Endothelial cell of umbilical vein (primary cell): ENCODE data around the gene GEN1. TPM values are rescaled to one million over a fixed set of nuclear protein-coding genes. Genes with fewer than 3 reads are reported as not detected.

Experiments used
- BruUV-seq: library from RNA; stranded (reverse); fragments of 400-500 nt; replicated peaks from 2 replicates; lab custom pipeline; 2021; lab: Mats Ljungman, UMichigan
- CTCF ChIA-PET: fragments of 300-600, 350-600 bp; sonication (Branson Sonifier 250); formaldehyde crosslinking; loops from one replicate; lab custom pipeline; 2021; ENCODE audit warnings: antibody characterized with exemption, inconsistent platforms; lab: Charles Lee
- POLR2A ChIA-PET: fragments of 300-600, 350-600 bp; sonication (Branson Sonifier 250); formaldehyde crosslinking; loops from one replicate; lab custom pipeline; 2021; ENCODE audit warnings: antibody characterized with exemption, inconsistent platforms; lab: Charles Lee
- DNase-seq: peaks from one replicate; pipeline ENCODE4 v3.0.0-alpha.2; 2011; ENCODE audit warnings: low read depth, low spot score
- FAIRE-seq: peaks from 2 replicates; lab custom pipeline; 2011; peaks lifted over from hg19 to GRCh38; lab: Jason Lieb, UNC
- H2AFZ ChIP-seq: 2 replicates; pipeline ENCODE4 v1.6.0; 2012; ENCODE audit warnings: low read depth, low read length, control low read depth, inconsistent platforms
- H3K27ac ChIP-seq: 2 replicates; pipeline ENCODE4 v1.5.1; 2011; ENCODE audit warnings: low read depth, mild to moderate bottlenecking, control low read depth, low read length, moderate library complexity; ENCODE audit not compliant: insufficient read depth
- H3K27me3 ChIP-seq, 2 experiments: 2 replicates each; pipeline versions ENCODE4 v1.6.0 to v1.6.1; 2011; ENCODE audit warnings: low read length in 2 of 2, mixed read lengths in 1 of 2; ENCODE audit not compliant: control insufficient read depth in 2 of 2, insufficient read depth in 2 of 2
- H3K36me3 ChIP-seq, 2 experiments: 2 replicates in 1 of 2; 3 replicates in 1 of 2; pipeline ENCODE4 v1.5.1; 2011; ENCODE audit warnings: low read length in 2 of 2, mild to moderate bottlenecking in 1 of 2, moderate library complexity in 1 of 2; ENCODE audit not compliant: control insufficient read depth in 2 of 2, insufficient read depth in 2 of 2; ENCODE audit errors: extremely low read depth in 1 of 2
- H3K4me1 ChIP-seq: 3 replicates; pipeline ENCODE4 v1.5.1; 2011; ENCODE audit warnings: mild to moderate bottlenecking, low read length; ENCODE audit not compliant: control insufficient read depth, insufficient read depth; ENCODE audit errors: extremely low read depth
- H3K4me2 ChIP-seq: 2 replicates; pipeline ENCODE4 v1.6.1; 2011; ENCODE audit warnings: low read length, control low read depth, mixed read lengths; ENCODE audit not compliant: insufficient read depth
- H3K4me3 ChIP-seq, 3 experiments: fragments of 200-600 bp in 1 of 3; sonication (generic), shearing (Covaris generic) in 1 of 3; replicated peaks in 1 of 3; 2 replicates each; pipeline ENCODE4 v1.5.1; 2011 to 2016; ENCODE audit warnings: control low read depth in 3 of 3, low read length in 3 of 3, mild to moderate bottlenecking in 2 of 3, inconsistent platforms in 1 of 3, low read depth in 1 of 3, moderate library complexity in 1 of 3; ENCODE audit not compliant: insufficient read depth in 1 of 3
- H3K79me2 ChIP-seq: 2 replicates; pipeline ENCODE4 v1.6.0; 2012; ENCODE audit warnings: low read length, inconsistent platforms; ENCODE audit not compliant: control insufficient read depth, insufficient read depth
- H3K9ac ChIP-seq: replicated peaks from 2 replicates; pipeline ENCODE3; 2011; ENCODE audit warnings: low read length, control low read depth; ENCODE audit not compliant: insufficient read depth; ENCODE audit errors: extremely low read depth
- H3K9me1 ChIP-seq: replicated peaks from 3 replicates; pipeline ENCODE4 v1.6.0; 2011; ENCODE audit warnings: mild to moderate bottlenecking, low read length; ENCODE audit not compliant: control insufficient read depth, insufficient read depth; ENCODE audit errors: extremely low read depth
- H3K9me3 ChIP-seq: replicated peaks from 2 replicates; pipeline ENCODE4 v1.5.1; 2012; ENCODE audit warnings: low read length, inconsistent platforms; ENCODE audit not compliant: control insufficient read depth, insufficient read depth
- H4K20me1 ChIP-seq: replicated peaks from 2 replicates; pipeline ENCODE3; 2011; ENCODE audit warnings: mild to moderate bottlenecking, low read length; ENCODE audit not compliant: control insufficient read depth, insufficient read depth; ENCODE audit errors: extremely low read depth
- CTCF ChIP-seq, 2 donors: IDR thresholded peaks; 1 replicate in 1 of 2; 2 replicates in 1 of 2; pipeline ENCODE4 v1.5.1; 2011; ENCODE audit warnings: low read length in 2 of 2, mild to moderate bottlenecking in 2 of 2, moderate library complexity in 2 of 2, control low read depth in 1 of 2, inconsistent platforms in 1 of 2, low read depth in 1 of 2; ENCODE audit not compliant: insufficient read depth in 1 of 2; ENCODE audit errors: extremely low read depth in 1 of 2
- FOS ChIP-seq: IDR thresholded peaks from 2 replicates; pipeline ENCODE4 v1.6.1; 2011; ENCODE audit warnings: mild to moderate bottlenecking, low read length, moderate library complexity, borderline replicate concordance; ENCODE audit not compliant: insufficient read depth
- GATA2 ChIP-seq: IDR thresholded peaks from 2 replicates; pipeline ENCODE4 v1.7.0; 2011; ENCODE audit warnings: low read depth, mild to moderate bottlenecking, moderate library complexity, mixed read lengths, low read length; ENCODE audit not compliant: insufficient read length, insufficient read depth
- MAX ChIP-seq: IDR thresholded peaks from 2 replicates; pipeline ENCODE4 v1.6.1; 2011; ENCODE audit not compliant: insufficient read depth, insufficient read length
- MYC ChIP-seq: IDR thresholded peaks from one replicate; pipeline ENCODE4 v1.6.1; 2011; ENCODE audit warnings: mild to moderate bottlenecking, low read depth, low read length
- POLR2A ChIP-seq: IDR thresholded peaks from 2 replicates; pipeline ENCODE4 v1.6.1; 2012; ENCODE audit warnings: low read depth, mild to moderate bottlenecking, control low read depth, low read length
- POLR2AphosphoS5 ChIP-seq: IDR thresholded peaks from 2 replicates; pipeline ENCODE4 v1.6.1; 2012; ENCODE audit warnings: low read depth, mild to moderate bottlenecking, control low read depth, low read length, moderate library complexity; ENCODE audit not compliant: insufficient read depth
- dilution Hi-C: fragments of 300-500 bp; cut with MboI; formaldehyde crosslinking; loops from one replicate; pipeline ENCODE4 v1.15.0; 2019; ENCODE audit warnings: low sequenced_read_pairs; ENCODE audit not compliant: extremely low pct_ligation_motif_present
- intact Hi-C: fragments of 100-400 bp; cut with micrococcal nuclease; formaldehyde crosslinking; loops from one replicate; pipeline ENCODE4 v1.10.0; 2022
- polyA plus RNA-seq, 4 experiments: library from polyadenylated mRNA; depleted of rRNA in 3 of 4; stranded (reverse) in 3 of 4; unstranded in 1 of 4; fragments of >200 nt; gene quantifications; 2 replicates each; pipeline versions ENCODE4 v1.2.1 to v1.2.3, GENCODE V29; 2011 to 2012; ENCODE audit warnings: missing spikeins in 1 of 4
- total RNA-seq: library from RNA; stranded (reverse); gene quantifications from 2 replicates; pipeline ENCODE4 v1.2.3, GENCODE V29; 2021

The GEN1 gene
- total and polyA plus RNA-seq, 2 donors (not counting 3 experiments of a cell fraction or from before 2014, with no cell fraction given) = 8.1 to 29.6 TPM

GRCh38 chr2:17747684-17748452, 6.1 kb upstream of the GEN1 start:
- no peak for DNase-seq
- H4K20me1 ChIP-seq = no peaks in the 10 kb centered on the region
- no peak for TF ChIP-seq POLR2AphosphoS5
- TF ChIP-seq POLR2A = no peak
- TF ChIP-seq CTCF (IDR thresholded peaks at IDR 0.05; ENCODE audit: extremely low read depth in 1 of 2, insufficient read depth in 1 of 2, low read depth in 1 of 2, low read length in 2 of 2) = no peak
- no peak for TF ChIP-seq GATA2
- no peak for TF ChIP-seq MAX
- no peak for TF ChIP-seq FOS
- TF ChIP-seq MYC = no peak
- peaks cover 0 to 8% of the 10 kb centered on the region in 2 experiments for H3K36me3 ChIP-seq
- ChIA-PET POLR2A (no interaction called here), CTCF (interaction anchor here (1.8 kb wide), 1 partner anchor 28 kb away, joined by 5 read pairs; no protein-coding TSS in a partner anchor)
- peaks cover 13% of the 10 kb centered on the region for H3K4me1 ChIP-seq
- H3K4me2 ChIP-seq = no peak overlapping the region
- no TSS peak for BruUV-seq
- no peak overlapping the region for H2AFZ ChIP-seq
- no peak overlapping the region for H3K9ac ChIP-seq
- dilution Hi-C loops = no loop called here
- no peak for FAIRE-seq
- no peaks in the 10 kb centered on the region for H3K9me1 ChIP-seq
- H3K9me3 ChIP-seq = no peaks in the 10 kb centered on the region
- H3K79me2 ChIP-seq = peaks cover 40% of the 10 kb centered on the region
- intact Hi-C loops = no loop called here
- H3K4me3 ChIP-seq = no peak overlapping the region
- H3K27me3 ChIP-seq = no peaks in the 10 kb centered on the region
- no peak overlapping the region for H3K27ac ChIP-seq
